ENCODE results near the gene CAP1. TPM values are rescaled to one million over a fixed set of nuclear protein-coding genes. Genes with fewer than 3 reads are reported as not detected.

The CAP1 gene
- polyA plus RNA-seq, 1 donor from 2014 or later, result 162 TPM

GRCh38 chr1:40079774-40080400 lies 39.4 kb downstream of the CAP1 start:
- Histone ChIP-seq H3K27me3 (ENCODE audit: insufficient read depth, low read depth, low read length) (no peaks in the 10 kb centered on the region), H3F3A (ENCODE audit: insufficient read depth, low read length, poor library complexity, severe bottlenecking) (no peaks in the 10 kb centered on the region), H3K9me3 (ENCODE audit: low read length) (no peaks in the 10 kb centered on the region), H3K9ac (ENCODE audit: low read length) (no peak overlapping the region), H3K27ac (ENCODE audit: low read length) (no peak overlapping the region), H3K9me2 (ENCODE audit: insufficient read depth, low read length) (no peaks in the 10 kb centered on the region), H3K79me2 (replicated peaks; ENCODE audit: insufficient read depth, low read length) (no peaks in the 10 kb centered on the region), H2AFZ (ENCODE audit: low read depth, low read length) (no peak overlapping the region), H3K36me3 (ENCODE audit: insufficient read depth, low read length) (peaks cover 4% of the 10 kb centered on the region), H4K20me1 (ENCODE audit: insufficient read depth) (no peaks in the 10 kb centered on the region), H3K4me3 (ENCODE audit: low read length) (no peak overlapping the region), H3K4me2 (ENCODE audit: low read length) (no peak overlapping the region)
- no peak for TF ChIP-seq POLR2AphosphoS5 (IDR thresholded peaks at IDR 0.05)
- TF ChIP-seq TAF1 (IDR thresholded peaks at IDR 0.05; ENCODE audit: low read depth), result no peak
- TF ChIP-seq SMC3 (conservative IDR thresholded peaks at IDR 0.05; ENCODE audit: poor library complexity), result no peak
- TF ChIP-seq REST (IDR thresholded peaks at IDR 0.05; ENCODE audit: borderline replicate concordance), result no peak
- no peak for TF ChIP-seq EZH2 (IDR thresholded peaks at IDR 0.05; ENCODE audit: borderline replicate concordance, insufficient read depth, low read length, poor library complexity, severe bottlenecking)
- no peak for TF ChIP-seq CTCF (IDR thresholded peaks at IDR 0.05; ENCODE audit: poor library complexity, severe bottlenecking)
- no peak for TF ChIP-seq RAD21 (conservative IDR thresholded peaks at IDR 0.05)
- no peak for TF ChIP-seq EP300 (conservative IDR thresholded peaks at IDR 0.05; ENCODE audit: poor library complexity, severe bottlenecking)
- TF ChIP-seq MXI1 (conservative IDR thresholded peaks at IDR 0.05; ENCODE audit: poor library complexity, severe bottlenecking), result no peak

- no peak for TF ChIP-seq RAD21 (conservative IDR thresholded peaks at IDR 0.05)
- no peak for TF ChIP-seq EP300 (conservative IDR thresholded peaks at IDR 0.05; ENCODE audit: poor library complexity, severe bottlenecking)
- TF ChIP-seq SMC3 (conservative IDR thresholded peaks at IDR 0.05; ENCODE audit: poor library complexity), result no peak
- TF ChIP-seq TAF1 (IDR thresholded peaks at IDR 0.05; ENCODE audit: low read depth), result no peak
- no peak for TF ChIP-seq REST (IDR thresholded peaks at IDR 0.05; ENCODE audit: borderline replicate concordance)
- no peak for TF ChIP-seq MXI1 (conservative IDR thresholded peaks at IDR 0.05; ENCODE audit: poor library complexity, severe bottlenecking)
- TF ChIP-seq CTCF (IDR thresholded peaks at IDR 0.05; ENCODE audit: poor library complexity, severe bottlenecking), result no peak
- no peak for TF ChIP-seq POLR2AphosphoS5 (IDR thresholded peaks at IDR 0.05)
- TF ChIP-seq EZH2 (IDR thresholded peaks at IDR 0.05; ENCODE audit: borderline replicate concordance, insufficient read depth, low read length, poor library complexity, severe bottlenecking), result no peak
- Histone ChIP-seq H3K27ac (ENCODE audit: low read length) (no peak overlapping the region), H3K36me3 (ENCODE audit: insufficient read depth, low read length) (peaks cover 2% of the 10 kb centered on the region)
These were observed 41.3 kb downstream of the CAP1 start for GRCh38 chr1:40081871-40082270.

More at GRCh38 chr1:40081871-40082270, 41.3 kb downstream of the CAP1 start:
- Histone ChIP-seq H3K9ac (ENCODE audit: low read length) (no peak overlapping the region), H3K9me3 (ENCODE audit: low read length) (no peaks in the 10 kb centered on the region), H3K9me2 (ENCODE audit: insufficient read depth, low read length) (no peaks in the 10 kb centered on the region), H3K4me2 (ENCODE audit: low read length) (no peak overlapping the region), H3F3A (ENCODE audit: insufficient read depth, low read length, poor library complexity, severe bottlenecking) (no peaks in the 10 kb centered on the region), H3K79me2 (replicated peaks; ENCODE audit: insufficient read depth, low read length) (no peaks in the 10 kb centered on the region), H2AFZ (ENCODE audit: low read depth, low read length) (no peak overlapping the region), H3K27me3 (ENCODE audit: insufficient read depth, low read depth, low read length) (no peaks in the 10 kb centered on the region), H4K20me1 (ENCODE audit: insufficient read depth) (no peaks in the 10 kb centered on the region), H3K4me3 (ENCODE audit: low read length) (no peak overlapping the region)

All from neural cell (in vitro differentiated cells).